Activated naive CD8-positive, alpha-beta T cell treated with anti-CD3 and anti-CD28 coated beads for 36 hours (primary cell): ENCODE data around the gene COL1A1. TPM values are rescaled to one million over a fixed set of nuclear protein-coding genes. Genes with fewer than 3 reads are reported as not detected.

Source experiments
- DNase-seq: peaks from one replicate; pipeline ENCODE4 v3.0.0; 2021
- H3K27ac Mint-ChIP-seq: one replicate; pipeline ENCODE4 v1.8.0; 2022; ENCODE audit warnings: mild to moderate bottlenecking, moderate library complexity, mixed read lengths
- H3K27me3 Mint-ChIP-seq: one replicate; pipeline ENCODE4 v1.8.0; 2022; ENCODE audit warnings: mild to moderate bottlenecking, mixed read lengths
- H3K36me3 Mint-ChIP-seq: one replicate; pipeline ENCODE4 v1.8.0; 2021; ENCODE audit warnings: mild to moderate bottlenecking, mixed read lengths
- H3K4me1 Mint-ChIP-seq: one replicate; pipeline ENCODE4 v1.8.0; 2021; ENCODE audit warnings: mixed read lengths
- H3K4me3 Mint-ChIP-seq: one replicate; pipeline ENCODE4 v1.8.0; 2022; ENCODE audit warnings: mild to moderate bottlenecking, moderate library complexity, mixed read lengths
- H3K9me3 Mint-ChIP-seq: one replicate; pipeline ENCODE4 v1.8.0; 2022; ENCODE audit warnings: mixed read lengths
- total RNA-seq, 2 experiments: library from RNA; stranded (reverse); gene quantifications; one replicate each; pipeline ENCODE4 v1.2.3, GENCODE V29; 2021

COL1A1 gene
- total RNA-seq, 2 experiments from 2014 or later = 0.72 to 0.78 TPM

DNA sequence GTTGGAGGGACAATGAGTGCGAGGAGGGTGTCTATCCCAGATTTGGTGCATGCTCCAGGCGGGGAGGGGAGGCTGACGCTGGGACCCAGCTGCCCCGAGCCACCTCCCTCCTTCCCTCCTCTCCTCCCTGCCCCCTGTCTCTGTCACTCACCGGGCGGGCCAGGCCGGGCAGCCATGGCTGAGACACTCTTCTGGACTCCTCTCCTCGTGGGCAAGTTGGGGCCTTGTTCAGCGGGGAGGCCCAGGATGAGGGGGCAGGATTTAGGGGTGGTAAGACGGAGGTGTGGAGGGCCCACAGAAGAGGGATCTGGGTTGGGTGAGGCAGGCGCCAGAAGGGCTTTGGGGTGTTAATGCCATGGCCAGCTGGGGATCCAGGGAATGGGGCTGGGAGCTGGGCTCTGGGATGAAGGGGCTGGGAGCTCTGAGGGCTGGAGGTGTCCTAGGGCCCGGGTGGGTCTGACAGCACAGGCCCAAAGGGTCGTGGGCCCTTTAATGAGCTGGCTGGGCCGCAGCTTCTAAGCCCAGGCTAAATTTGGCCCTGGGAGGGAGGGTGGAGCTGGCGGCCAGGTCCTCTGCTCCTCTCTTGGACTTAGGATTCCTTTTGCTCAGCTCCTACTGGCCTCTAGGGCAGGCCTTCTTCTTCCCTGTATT, 35.4 kb downstream of the COL1A1 start, which contains the start of gene SGCA:
Gene SGCA (plus strand): TSS at position 139 of the 651 bp plus-strand sequence. CDS start 36 bp downstream, at position 175.
- DNase-seq = no peak
- H3K27me3 Mint-ChIP-seq = no peaks in the 10 kb centered on the region
- peaks cover 4% of the 10 kb centered on the region for H3K9me3 Mint-ChIP-seq
- no peak within 1 kb of the TSS for H3K4me3 Mint-ChIP-seq
- H3K27ac Mint-ChIP-seq = peak within 1 kb of the TSS; percentile 9
- H3K4me1 Mint-ChIP-seq = peaks cover 39% of the 10 kb centered on the region
- peaks cover 3% of the 10 kb centered on the region for H3K36me3 Mint-ChIP-seq

GRCh38 chr17:50165466-50165865, 36.0 kb downstream of the COL1A1 start:
- H3K36me3 Mint-ChIP-seq = peaks cover 3% of the 10 kb centered on the region
- H3K27ac Mint-ChIP-seq = peak overlapping the region; percentile 9
- DNase-seq = no peak
- peaks cover 43% of the 10 kb centered on the region for H3K4me1 Mint-ChIP-seq
- no peaks in the 10 kb centered on the region for H3K27me3 Mint-ChIP-seq
- no peak overlapping the region for H3K4me3 Mint-ChIP-seq
- H3K9me3 Mint-ChIP-seq = peaks cover 4% of the 10 kb centered on the region

GRCh38 chr17:50165066-50165465, 36.4 kb downstream of the COL1A1 start:
- peak overlapping the region; percentile 9 for H3K27ac Mint-ChIP-seq
- DNase-seq = no peak
- H3K9me3 Mint-ChIP-seq = peaks cover 4% of the 10 kb centered on the region
- H3K4me3 Mint-ChIP-seq = no peak overlapping the region
- no peaks in the 10 kb centered on the region for H3K27me3 Mint-ChIP-seq
- peaks cover 43% of the 10 kb centered on the region for H3K4me1 Mint-ChIP-seq
- H3K36me3 Mint-ChIP-seq = peaks cover 3% of the 10 kb centered on the region

- Mint-ChIP-seq H3K27ac (no peak overlapping the region), H3K9me3 (peaks cover 4% of the 10 kb centered on the region), H3K4me3 (no peak overlapping the region)
These were observed 36.8 kb downstream of the COL1A1 start for GRCh38 chr17:50164697-50164988.

GRCh38 chr17:50163843-50164696, 37.4 kb downstream of the COL1A1 start:
- Mint-ChIP-seq H3K27me3 (no peaks in the 10 kb centered on the region), H3K27ac (peak overlapping the region; percentile 55), H3K4me3 (no peak overlapping the region), H3K4me1 (peaks cover 39% of the 10 kb centered on the region), H3K9me3 (peaks cover 4% of the 10 kb centered on the region), H3K36me3 (peaks cover 3% of the 10 kb centered on the region)
- peak; percentile 40 for DNase-seq

More at GRCh38 chr17:50164697-50164988, 36.8 kb downstream of the COL1A1 start:
- Mint-ChIP-seq H3K27me3 (no peaks in the 10 kb centered on the region), H3K4me1 (peaks cover 43% of the 10 kb centered on the region), H3K36me3 (peaks cover 3% of the 10 kb centered on the region)
- no peak for DNase-seq

- Mint-ChIP-seq H3K27me3 (no peaks in the 10 kb centered on the region), H3K36me3 (peaks cover 3% of the 10 kb centered on the region), H3K4me3 (peak overlapping the region; percentile 25), H3K4me1 (peaks cover 40% of the 10 kb centered on the region), H3K27ac (peak overlapping the region; percentile 96), H3K9me3 (peaks cover 4% of the 10 kb centered on the region)
- DNase-seq = no peak
These were observed 38.8 kb downstream of the COL1A1 start for GRCh38 chr17:50162466-50163254.

GRCh38 chr17:50161911-50162288, 39.5 kb downstream of the COL1A1 start:
- peaks cover 43% of the 10 kb centered on the region for H3K4me1 Mint-ChIP-seq
- no peak for DNase-seq
- peak overlapping the region; percentile 83 for H3K4me3 Mint-ChIP-seq
- peaks cover 3% of the 10 kb centered on the region for H3K36me3 Mint-ChIP-seq
- H3K9me3 Mint-ChIP-seq = peaks cover 4% of the 10 kb centered on the region
- H3K27me3 Mint-ChIP-seq = no peaks in the 10 kb centered on the region
- H3K27ac Mint-ChIP-seq = peak overlapping the region; percentile 96

- H3K4me3 Mint-ChIP-seq = peak overlapping the region; percentile 83
- H3K4me1 Mint-ChIP-seq = peaks cover 43% of the 10 kb centered on the region
- H3K36me3 Mint-ChIP-seq = peaks cover 3% of the 10 kb centered on the region
- H3K27me3 Mint-ChIP-seq = no peaks in the 10 kb centered on the region
- peak; percentile 99 for DNase-seq
- peak overlapping the region; percentile 96 for H3K27ac Mint-ChIP-seq
- H3K9me3 Mint-ChIP-seq = peaks cover 4% of the 10 kb centered on the region
These were observed 40.2 kb downstream of the COL1A1 start for GRCh38 chr17:50161023-50161910.

- peaks cover 48% of the 10 kb centered on the region for H3K4me1 Mint-ChIP-seq
These were observed 43.5 kb downstream of the COL1A1 start for GRCh38 chr17:50157891-50158290.

DNA sequence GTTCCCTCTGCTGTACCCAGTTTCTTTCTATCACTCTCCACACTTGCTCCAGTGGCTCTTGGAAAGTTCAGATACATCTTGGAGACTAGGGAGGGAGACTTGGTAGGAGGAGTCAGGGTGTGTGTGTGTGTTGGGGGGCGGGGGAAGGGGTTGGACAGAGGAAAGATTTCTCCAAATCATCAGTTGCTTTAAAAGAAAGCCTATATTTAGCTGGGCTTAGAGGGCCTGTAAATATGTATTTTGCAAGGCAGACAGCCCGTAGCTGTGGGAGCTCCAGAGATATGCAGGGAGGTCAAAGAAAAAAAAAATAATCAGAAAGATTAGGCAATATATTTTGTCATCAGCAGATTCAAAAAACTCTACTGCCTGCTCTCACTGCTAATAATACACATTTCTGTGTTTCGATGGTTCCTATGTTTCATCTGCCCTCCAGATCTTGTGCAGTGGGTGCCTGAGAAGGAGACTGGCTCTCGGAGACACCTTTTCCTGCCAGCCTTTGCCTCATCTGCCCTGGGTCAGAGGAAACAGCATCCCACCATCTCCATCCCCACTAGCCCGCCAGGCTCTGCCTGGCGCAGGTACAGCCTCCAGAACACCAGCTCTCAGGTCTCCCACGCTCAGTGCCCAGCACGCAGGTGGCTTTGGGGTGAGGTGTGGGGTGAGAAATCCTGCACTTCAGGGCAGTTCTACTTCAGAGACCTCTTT, 46.2 kb downstream of the COL1A1 start:
- H3K4me1 Mint-ChIP-seq = peaks cover 41% of the 10 kb centered on the region
- H3K9me3 Mint-ChIP-seq = no peaks in the 10 kb centered on the region
- no peak overlapping the region for H3K27ac Mint-ChIP-seq
- H3K36me3 Mint-ChIP-seq = no peaks in the 10 kb centered on the region
- H3K27me3 Mint-ChIP-seq = no peaks in the 10 kb centered on the region
- H3K4me3 Mint-ChIP-seq = no peak overlapping the region
- DNase-seq = no peak

More at GRCh38 chr17:50157891-50158290, 43.5 kb downstream of the COL1A1 start:
- Mint-ChIP-seq H3K27ac (no peak overlapping the region), H3K36me3 (peaks cover 3% of the 10 kb centered on the region), H3K27me3 (no peaks in the 10 kb centered on the region), H3K4me3 (no peak overlapping the region), H3K9me3 (peaks cover 4% of the 10 kb centered on the region)
- DNase-seq = no peak

DNA sequence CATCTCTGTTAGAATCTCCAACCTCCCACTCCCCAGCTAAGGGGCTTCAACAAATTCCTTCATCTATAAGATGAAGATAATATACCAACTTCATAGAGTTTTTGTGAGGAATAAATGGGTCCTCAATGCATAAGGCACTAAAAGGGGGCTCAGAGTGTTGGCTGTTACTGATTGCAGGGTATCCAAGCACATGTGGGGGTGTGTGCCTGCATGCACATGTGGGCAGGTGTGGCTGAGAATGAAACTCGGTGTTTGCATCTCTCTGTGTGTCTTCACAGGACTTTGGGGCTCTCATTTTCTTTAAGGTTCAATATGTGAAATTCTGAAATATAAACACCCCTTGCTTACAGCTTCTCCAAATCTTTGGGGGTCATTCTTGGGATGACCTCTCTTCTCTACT, 46.8 kb downstream of the COL1A1 start:
- Mint-ChIP-seq H3K36me3 (no peaks in the 10 kb centered on the region), H3K27me3 (no peaks in the 10 kb centered on the region), H3K27ac (peak overlapping the region; percentile 12), H3K9me3 (no peaks in the 10 kb centered on the region), H3K4me3 (no peak overlapping the region), H3K4me1 (peaks cover 41% of the 10 kb centered on the region)
- no peak for DNase-seq

DNA sequence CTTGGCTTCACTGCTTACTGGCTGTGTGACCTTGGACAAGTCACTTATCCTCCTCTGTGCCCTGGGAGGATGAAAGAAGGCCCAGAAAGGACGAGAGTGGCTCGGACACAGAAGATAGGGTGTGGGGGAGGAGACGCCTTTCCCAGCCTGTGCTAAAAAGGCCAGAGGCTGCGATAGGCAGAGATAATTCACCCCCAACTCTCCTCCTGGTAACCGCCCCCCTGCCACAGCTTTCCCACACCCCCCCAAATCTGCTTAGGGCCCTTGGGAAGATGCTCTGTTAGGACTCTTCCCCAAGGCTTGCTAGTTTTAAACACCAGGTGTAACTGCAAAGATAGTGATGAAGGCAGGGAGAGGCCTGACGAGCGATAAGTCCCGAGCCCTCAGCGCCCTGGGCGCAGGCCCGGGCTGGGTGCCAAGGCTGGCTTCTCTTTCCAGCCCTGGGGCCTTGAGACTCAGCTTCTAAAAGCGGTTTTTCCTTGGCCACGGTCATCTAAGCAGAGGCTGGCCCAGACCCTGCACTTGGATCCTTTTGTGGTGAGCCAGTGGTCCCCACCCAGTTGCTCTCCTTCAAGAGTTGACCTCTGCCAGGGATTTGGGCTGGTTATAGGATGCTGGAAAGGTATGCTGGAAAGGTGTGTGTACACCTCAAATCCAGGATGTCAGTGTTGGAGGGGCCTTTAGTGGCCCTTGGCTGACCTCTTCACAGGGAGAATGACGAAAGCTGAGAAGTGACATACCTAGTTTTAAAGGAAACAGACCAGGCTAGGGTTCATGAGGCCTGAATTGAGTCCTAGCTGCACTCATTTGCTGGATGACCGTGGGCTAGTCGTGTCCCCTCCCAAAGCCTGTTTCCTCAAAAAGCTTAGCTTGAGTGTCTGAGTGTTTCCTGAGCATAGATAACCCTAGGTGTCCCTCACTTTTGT, 47.5 kb downstream of the COL1A1 start:
- peaks cover 41% of the 10 kb centered on the region for H3K4me1 Mint-ChIP-seq
- peak overlapping the region; percentile 58 for H3K27ac Mint-ChIP-seq
- DNase-seq = no peak
- H3K9me3 Mint-ChIP-seq = no peaks in the 10 kb centered on the region
- no peaks in the 10 kb centered on the region for H3K27me3 Mint-ChIP-seq
- H3K4me3 Mint-ChIP-seq = no peak overlapping the region
- no peaks in the 10 kb centered on the region for H3K36me3 Mint-ChIP-seq

GRCh38 chr17:50152736-50153135, 48.7 kb downstream of the COL1A1 start:
- no peaks in the 10 kb centered on the region for H3K27me3 Mint-ChIP-seq
- no peak for DNase-seq
- no peak overlapping the region for H3K4me3 Mint-ChIP-seq
- peak overlapping the region; percentile 95 for H3K27ac Mint-ChIP-seq
- peaks cover 3% of the 10 kb centered on the region for H3K36me3 Mint-ChIP-seq
- peaks cover 33% of the 10 kb centered on the region for H3K4me1 Mint-ChIP-seq
- H3K9me3 Mint-ChIP-seq = no peaks in the 10 kb centered on the region
